Uterus (tissue), 2 donors: Measurements from ENCODE around the gene TUT4.

Experiments
- CTCF ChIP-seq, 4 experiments: fragments of 200-600 bp in 2 of 4; fragments of 450-650 bp in 2 of 4; sonication (generic) in 2 of 4; IDR thresholded peaks; one replicate each; pipeline ENCODE4 v1.5.1; 2016 to 2019; ENCODE audit warnings: antibody characterized with exemption in 4 of 4, mild to moderate bottlenecking in 2 of 4, moderate library complexity in 1 of 4
- POLR2A ChIP-seq, 2 donors: fragments of 450-650 bp; IDR thresholded peaks; one replicate each; pipeline ENCODE4 v1.6.1; 2016; ENCODE audit warnings: antibody characterized with exemption in 2 of 2, mild to moderate bottlenecking in 1 of 2, moderate library complexity in 1 of 2

GRCh38 chr1:52482326-52483004 is 70.4 kb downstream of the TUT4 start:
- TF ChIP-seq CTCF (IDR thresholded peaks at IDR 0.05) (no peak), POLR2A (IDR thresholded peaks at IDR 0.05) (no peak)
